Panc1 (cell line): ENCODE measurements around the gene ADGRL3.

Experiments
- POLR2AphosphoS5 ChIP-seq: IDR thresholded peaks from 2 replicates; pipeline ENCODE4 v1.6.1; 2012; ENCODE audit warnings: mild to moderate bottlenecking, low read depth, low read length, moderate library complexity
- SIN3A ChIP-seq: IDR thresholded peaks from 2 replicates; pipeline ENCODE4 v1.6.1; 2012; ENCODE audit warnings: low read depth, mild to moderate bottlenecking, low read length, moderate library complexity, borderline replicate concordance; ENCODE audit not compliant: insufficient read depth
- TCF7L2 ChIP-seq: IDR thresholded peaks from 2 replicates; pipeline ENCODE4 v1.6.1; 2011; ENCODE audit warnings: mild to moderate bottlenecking, low read depth, low read length, inconsistent platforms
- TF ChIP-seq, protein P1 (sequence below): fragments of 450-650 bp; IDR thresholded peaks from 2 replicates; pipeline ENCODE4 v1.5.1; 2017; ENCODE audit warnings: mild to moderate bottlenecking
- TF ChIP-seq, protein P2 (sequence below), 2 experiments: IDR thresholded peaks; 2 replicates each; pipeline ENCODE4 v1.6.1; 2011 to 2012; ENCODE audit warnings: low read depth in 2 of 2, control low read depth in 1 of 2, low read length in 1 of 2, mild to moderate bottlenecking in 1 of 2, moderate library complexity in 1 of 2; ENCODE audit not compliant: insufficient read depth in 1 of 2

DNA sequence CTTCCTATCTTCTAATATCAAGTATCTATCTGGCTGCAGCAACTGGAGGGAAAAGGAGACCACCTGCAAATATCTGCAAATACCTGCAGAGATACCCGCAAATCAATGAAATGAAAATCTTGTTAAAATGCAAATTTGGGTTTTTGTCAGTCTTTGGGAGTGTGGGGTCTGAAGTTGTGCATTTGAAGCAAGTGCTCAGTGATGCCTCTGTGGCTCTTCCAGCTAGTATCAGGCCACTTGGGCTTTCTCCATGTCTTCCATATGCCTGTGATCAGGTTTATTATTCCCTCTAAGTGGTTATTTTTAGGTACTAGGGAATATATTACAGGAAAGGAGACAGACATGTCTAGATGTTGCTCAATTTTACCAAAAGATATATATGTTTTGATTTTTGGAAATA, 880.3 kb downstream of the ADGRL3 start:
- TF ChIP-seq, protein P1, sequence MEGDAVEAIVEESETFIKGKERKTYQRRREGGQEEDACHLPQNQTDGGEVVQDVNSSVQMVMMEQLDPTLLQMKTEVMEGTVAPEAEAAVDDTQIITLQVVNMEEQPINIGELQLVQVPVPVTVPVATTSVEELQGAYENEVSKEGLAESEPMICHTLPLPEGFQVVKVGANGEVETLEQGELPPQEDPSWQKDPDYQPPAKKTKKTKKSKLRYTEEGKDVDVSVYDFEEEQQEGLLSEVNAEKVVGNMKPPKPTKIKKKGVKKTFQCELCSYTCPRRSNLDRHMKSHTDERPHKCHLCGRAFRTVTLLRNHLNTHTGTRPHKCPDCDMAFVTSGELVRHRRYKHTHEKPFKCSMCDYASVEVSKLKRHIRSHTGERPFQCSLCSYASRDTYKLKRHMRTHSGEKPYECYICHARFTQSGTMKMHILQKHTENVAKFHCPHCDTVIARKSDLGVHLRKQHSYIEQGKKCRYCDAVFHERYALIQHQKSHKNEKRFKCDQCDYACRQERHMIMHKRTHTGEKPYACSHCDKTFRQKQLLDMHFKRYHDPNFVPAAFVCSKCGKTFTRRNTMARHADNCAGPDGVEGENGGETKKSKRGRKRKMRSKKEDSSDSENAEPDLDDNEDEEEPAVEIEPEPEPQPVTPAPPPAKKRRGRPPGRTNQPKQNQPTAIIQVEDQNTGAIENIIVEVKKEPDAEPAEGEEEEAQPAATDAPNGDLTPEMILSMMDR: no peak
- TF ChIP-seq POLR2AphosphoS5 (no peak), SIN3A (no peak), TCF7L2 (no peak)
- TF ChIP-seq, protein P2, sequence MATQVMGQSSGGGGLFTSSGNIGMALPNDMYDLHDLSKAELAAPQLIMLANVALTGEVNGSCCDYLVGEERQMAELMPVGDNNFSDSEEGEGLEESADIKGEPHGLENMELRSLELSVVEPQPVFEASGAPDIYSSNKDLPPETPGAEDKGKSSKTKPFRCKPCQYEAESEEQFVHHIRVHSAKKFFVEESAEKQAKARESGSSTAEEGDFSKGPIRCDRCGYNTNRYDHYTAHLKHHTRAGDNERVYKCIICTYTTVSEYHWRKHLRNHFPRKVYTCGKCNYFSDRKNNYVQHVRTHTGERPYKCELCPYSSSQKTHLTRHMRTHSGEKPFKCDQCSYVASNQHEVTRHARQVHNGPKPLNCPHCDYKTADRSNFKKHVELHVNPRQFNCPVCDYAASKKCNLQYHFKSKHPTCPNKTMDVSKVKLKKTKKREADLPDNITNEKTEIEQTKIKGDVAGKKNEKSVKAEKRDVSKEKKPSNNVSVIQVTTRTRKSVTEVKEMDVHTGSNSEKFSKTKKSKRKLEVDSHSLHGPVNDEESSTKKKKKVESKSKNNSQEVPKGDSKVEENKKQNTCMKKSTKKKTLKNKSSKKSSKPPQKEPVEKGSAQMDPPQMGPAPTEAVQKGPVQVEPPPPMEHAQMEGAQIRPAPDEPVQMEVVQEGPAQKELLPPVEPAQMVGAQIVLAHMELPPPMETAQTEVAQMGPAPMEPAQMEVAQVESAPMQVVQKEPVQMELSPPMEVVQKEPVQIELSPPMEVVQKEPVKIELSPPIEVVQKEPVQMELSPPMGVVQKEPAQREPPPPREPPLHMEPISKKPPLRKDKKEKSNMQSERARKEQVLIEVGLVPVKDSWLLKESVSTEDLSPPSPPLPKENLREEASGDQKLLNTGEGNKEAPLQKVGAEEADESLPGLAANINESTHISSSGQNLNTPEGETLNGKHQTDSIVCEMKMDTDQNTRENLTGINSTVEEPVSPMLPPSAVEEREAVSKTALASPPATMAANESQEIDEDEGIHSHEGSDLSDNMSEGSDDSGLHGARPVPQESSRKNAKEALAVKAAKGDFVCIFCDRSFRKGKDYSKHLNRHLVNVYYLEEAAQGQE (IDR thresholded peaks at IDR 0.05; ENCODE audit: insufficient read depth in 1 of 2, low read depth in 2 of 2, low read length in 1 of 2): no peak
